ENCODE measurements around the gene AGTRAP. TPM values are rescaled to one million over a fixed set of nuclear protein-coding genes. Genes with fewer than 3 reads are reported as not detected.

Gene AGTRAP
- total RNA-seq, 1 experiment from 2014 or later, result 77.7 TPM

DNA sequence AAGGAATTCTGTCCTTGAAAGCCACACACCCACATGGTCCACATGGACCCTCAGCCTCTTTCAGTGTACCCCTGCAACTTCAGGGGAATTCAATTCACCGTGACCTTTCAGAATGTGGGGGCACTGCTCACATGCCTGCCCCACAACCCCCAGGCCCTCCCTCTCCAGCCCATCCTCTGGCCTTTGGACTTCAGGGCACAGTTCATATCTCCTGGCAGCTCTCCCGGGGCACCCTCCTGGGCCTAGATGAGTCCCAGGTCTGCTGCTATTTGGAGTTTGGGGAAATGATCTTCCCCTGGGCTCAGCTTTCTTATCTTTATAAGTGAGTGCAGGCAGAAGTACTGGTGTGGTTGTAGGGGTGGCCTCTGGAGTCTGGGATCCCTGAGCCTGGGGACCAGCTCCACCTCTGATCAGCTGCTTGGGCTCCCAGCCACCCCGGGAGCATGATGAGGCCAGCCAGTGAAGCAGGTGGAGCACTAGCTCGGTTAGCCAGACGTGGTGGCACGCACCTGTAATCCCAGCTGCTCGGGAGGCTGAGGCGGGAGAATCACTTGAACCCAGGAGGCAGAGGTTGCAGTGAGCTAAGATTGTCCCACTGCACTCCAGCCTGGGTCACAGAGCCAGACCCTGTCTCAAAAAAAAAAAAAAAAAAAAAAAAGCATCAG, 41.9 kb downstream of the AGTRAP start:
- no peak overlapping the region for H3K4me2 ChIP-seq
- no peak for DNase-seq
- H3K4me1 ChIP-seq (replicated peaks; ENCODE audit: insufficient read depth), result no peaks in the 10 kb centered on the region
- no peaks in the 10 kb centered on the region for H4K20me1 ChIP-seq (ENCODE audit: insufficient read depth)
- no peaks in the 10 kb centered on the region for H3K36me3 ChIP-seq (ENCODE audit: low read depth)
- H2AFZ ChIP-seq, result no peak overlapping the region
- intact Hi-C loops (cut with micrococcal nuclease; ENCODE audit: unreplicated experiment), result no loop called here
- TF ChIP-seq EZH2 (IDR thresholded peaks at IDR 0.05; ENCODE audit: low read depth), result no peak
- no peak for TF ChIP-seq CTCF (conservative IDR thresholded peaks at IDR 0.05)
- no peaks in the 10 kb centered on the region for H3K9me2 ChIP-seq (ENCODE audit: insufficient read depth)
- no TSS peak for BruUV-seq (replicated peaks)
- H3K9me3 ChIP-seq (ENCODE audit: insufficient read depth, low read depth), result no peaks in the 10 kb centered on the region
- ChIA-PET POLR2A (ENCODE audit: unreplicated experiment) (no interaction called here), CTCF (no interaction called here)
- H3F3A ChIP-seq (ENCODE audit: insufficient read depth, low read depth), result no peaks in the 10 kb centered on the region
- no peaks in the 10 kb centered on the region for H3K79me2 ChIP-seq (ENCODE audit: low read depth)
- no peaks in the 10 kb centered on the region for H3K27me3 ChIP-seq (ENCODE audit: insufficient read depth, low read depth)
- no peak overlapping the region for H3K27ac ChIP-seq
- H3K4me3 ChIP-seq, result no peak overlapping the region

DNA sequence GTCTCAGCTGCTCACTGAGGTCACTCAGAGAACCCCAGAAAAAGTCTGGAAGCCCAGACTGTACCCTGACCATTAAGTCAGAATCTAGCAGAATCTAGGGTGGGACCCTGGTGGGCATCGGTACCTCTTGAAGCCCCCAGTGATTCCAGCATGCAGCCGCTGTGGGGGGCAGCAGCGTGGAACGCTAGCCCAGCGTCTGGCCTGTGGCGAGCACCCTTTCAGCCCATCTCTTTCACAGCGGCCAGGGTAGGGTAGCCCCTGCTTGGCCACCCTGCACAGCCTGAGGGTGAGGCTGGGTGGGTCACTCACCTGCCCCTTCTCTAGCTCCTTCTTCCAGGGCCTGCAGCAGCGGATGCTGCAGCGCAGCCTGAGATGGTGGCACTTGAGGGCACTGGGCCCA, 42.4 kb downstream of the AGTRAP start:
- H3K79me2 ChIP-seq (ENCODE audit: low read depth), result no peaks in the 10 kb centered on the region
- CTCF ChIA-PET, result no interaction called here
- H3F3A ChIP-seq (ENCODE audit: insufficient read depth, low read depth), result no peaks in the 10 kb centered on the region
- POLR2A ChIA-PET (ENCODE audit: unreplicated experiment), result no interaction called here
- no peak overlapping the region for H3K4me3 ChIP-seq
- no peak for TF ChIP-seq EZH2 (IDR thresholded peaks at IDR 0.05; ENCODE audit: low read depth)
- TF ChIP-seq CTCF (conservative IDR thresholded peaks at IDR 0.05), result no peak
- no peaks in the 10 kb centered on the region for H3K4me1 ChIP-seq (replicated peaks; ENCODE audit: insufficient read depth)
- H2AFZ ChIP-seq, result no peak overlapping the region
- no peak for DNase-seq
- no peaks in the 10 kb centered on the region for H3K9me3 ChIP-seq (ENCODE audit: insufficient read depth, low read depth)
- H4K20me1 ChIP-seq (ENCODE audit: insufficient read depth), result no peaks in the 10 kb centered on the region
- no peaks in the 10 kb centered on the region for H3K9me2 ChIP-seq (ENCODE audit: insufficient read depth)
- H3K36me3 ChIP-seq (ENCODE audit: low read depth), result no peaks in the 10 kb centered on the region
- no peaks in the 10 kb centered on the region for H3K27me3 ChIP-seq (ENCODE audit: insufficient read depth, low read depth)
- H3K27ac ChIP-seq, result no peak overlapping the region
- no TSS peak for BruUV-seq (replicated peaks)
- no peak overlapping the region for H3K4me2 ChIP-seq
- intact Hi-C loops (cut with micrococcal nuclease; ENCODE audit: unreplicated experiment), result no loop called here

DNA sequence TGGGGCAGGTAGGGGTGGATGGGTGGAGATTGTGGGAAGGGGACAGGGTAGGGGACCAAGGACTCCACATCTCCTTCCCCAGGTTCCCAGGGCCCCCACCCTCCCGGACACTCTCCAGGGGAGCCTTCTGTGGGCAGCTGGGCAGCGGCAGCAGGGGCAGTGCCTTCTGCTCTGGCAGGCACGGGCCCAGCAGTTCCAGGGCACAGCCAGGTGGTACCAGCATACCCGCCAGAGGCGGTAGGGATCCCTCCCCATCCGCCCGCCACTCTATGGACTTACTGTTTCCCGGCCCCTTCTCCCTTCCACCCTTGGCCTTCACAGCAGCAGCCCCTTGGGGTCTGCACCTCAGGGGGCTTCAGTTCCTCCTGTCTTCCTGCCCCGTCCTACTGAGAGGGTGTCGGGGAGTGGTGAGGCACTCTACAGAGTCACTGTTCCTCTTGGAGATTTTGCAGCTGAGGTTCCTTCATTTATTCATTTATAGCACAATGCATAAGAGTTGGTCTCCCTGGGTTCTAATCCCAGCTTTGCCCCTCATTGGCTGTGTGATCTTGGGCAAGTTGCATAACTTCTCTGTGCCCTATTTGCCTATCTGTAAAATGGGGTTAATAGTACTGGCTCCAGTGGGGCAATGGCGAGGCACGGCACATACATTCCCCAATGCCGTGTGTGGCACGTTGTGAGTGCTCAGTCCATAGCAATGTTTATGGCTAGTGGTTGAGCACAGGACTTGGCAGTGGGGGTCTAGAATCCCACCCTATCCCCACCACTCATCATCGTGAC, 43.1 kb downstream of the AGTRAP start:
- no peak for DNase-seq
- POLR2A ChIA-PET (ENCODE audit: unreplicated experiment), result no interaction called here
- Histone ChIP-seq H4K20me1 (ENCODE audit: insufficient read depth) (no peaks in the 10 kb centered on the region), H3K9me3 (ENCODE audit: insufficient read depth, low read depth) (no peaks in the 10 kb centered on the region), H3K79me2 (ENCODE audit: low read depth) (no peaks in the 10 kb centered on the region), H3K36me3 (ENCODE audit: low read depth) (no peaks in the 10 kb centered on the region), H3K9me2 (ENCODE audit: insufficient read depth) (no peaks in the 10 kb centered on the region), H3K4me1 (replicated peaks; ENCODE audit: insufficient read depth) (no peaks in the 10 kb centered on the region), H3K27me3 (ENCODE audit: insufficient read depth, low read depth) (no peaks in the 10 kb centered on the region), H2AFZ (no peak overlapping the region), H3K4me2 (no peak overlapping the region), H3K27ac (no peak overlapping the region), H3K4me3 (no peak overlapping the region), H3F3A (ENCODE audit: insufficient read depth, low read depth) (no peaks in the 10 kb centered on the region)
- BruUV-seq (replicated peaks), result no TSS peak
- intact Hi-C loops (cut with micrococcal nuclease; ENCODE audit: unreplicated experiment), result no loop called here
- TF ChIP-seq EZH2 (IDR thresholded peaks at IDR 0.05; ENCODE audit: low read depth) (no peak), CTCF (conservative IDR thresholded peaks at IDR 0.05) (no peak)
- CTCF ChIA-PET, result no interaction called here

Measured in PC-9 (cell line).